HCT116 (cell line): ENCODE measurements around the gene ACHE. TPM values are rescaled to one million over a fixed set of nuclear protein-coding genes. Genes with fewer than 3 reads are reported as not detected.

Source experiments
- ELF1 ChIP-seq: IDR thresholded peaks from 2 replicates; pipeline ENCODE4 v1.6.1; 2012; ENCODE audit warnings: low read depth, borderline replicate concordance
- YY1 ChIP-seq: IDR thresholded peaks from 2 replicates; pipeline ENCODE4 v1.6.1; 2011; ENCODE audit warnings: low read length, low read depth, moderate library complexity, mild to moderate bottlenecking; ENCODE audit not compliant: insufficient replicate concordance; ENCODE audit errors: extremely low read depth
- microRNA-seq: library from miRNA; unstranded; fragments of <30 nt; microRNA quantifications from one replicate; pipeline ENCODE4, GENCODE V29; 2016; ENCODE audit warnings: borderline number of aligned reads
- total RNA-seq: library from RNA; stranded (reverse); gene quantifications from one replicate; pipeline ENCODE4 v1.2.1, GENCODE V29; 2021; ENCODE audit not compliant: unreplicated experiment
- TF ChIP-seq, protein P1 (sequence below): IDR thresholded peaks from 2 replicates; pipeline ENCODE4 v1.6.1; 2012; ENCODE audit warnings: low read depth

ACHE gene
- total RNA-seq, 1 experiment from 2014 or later = 1.8 TPM

- TF ChIP-seq, protein P1, sequence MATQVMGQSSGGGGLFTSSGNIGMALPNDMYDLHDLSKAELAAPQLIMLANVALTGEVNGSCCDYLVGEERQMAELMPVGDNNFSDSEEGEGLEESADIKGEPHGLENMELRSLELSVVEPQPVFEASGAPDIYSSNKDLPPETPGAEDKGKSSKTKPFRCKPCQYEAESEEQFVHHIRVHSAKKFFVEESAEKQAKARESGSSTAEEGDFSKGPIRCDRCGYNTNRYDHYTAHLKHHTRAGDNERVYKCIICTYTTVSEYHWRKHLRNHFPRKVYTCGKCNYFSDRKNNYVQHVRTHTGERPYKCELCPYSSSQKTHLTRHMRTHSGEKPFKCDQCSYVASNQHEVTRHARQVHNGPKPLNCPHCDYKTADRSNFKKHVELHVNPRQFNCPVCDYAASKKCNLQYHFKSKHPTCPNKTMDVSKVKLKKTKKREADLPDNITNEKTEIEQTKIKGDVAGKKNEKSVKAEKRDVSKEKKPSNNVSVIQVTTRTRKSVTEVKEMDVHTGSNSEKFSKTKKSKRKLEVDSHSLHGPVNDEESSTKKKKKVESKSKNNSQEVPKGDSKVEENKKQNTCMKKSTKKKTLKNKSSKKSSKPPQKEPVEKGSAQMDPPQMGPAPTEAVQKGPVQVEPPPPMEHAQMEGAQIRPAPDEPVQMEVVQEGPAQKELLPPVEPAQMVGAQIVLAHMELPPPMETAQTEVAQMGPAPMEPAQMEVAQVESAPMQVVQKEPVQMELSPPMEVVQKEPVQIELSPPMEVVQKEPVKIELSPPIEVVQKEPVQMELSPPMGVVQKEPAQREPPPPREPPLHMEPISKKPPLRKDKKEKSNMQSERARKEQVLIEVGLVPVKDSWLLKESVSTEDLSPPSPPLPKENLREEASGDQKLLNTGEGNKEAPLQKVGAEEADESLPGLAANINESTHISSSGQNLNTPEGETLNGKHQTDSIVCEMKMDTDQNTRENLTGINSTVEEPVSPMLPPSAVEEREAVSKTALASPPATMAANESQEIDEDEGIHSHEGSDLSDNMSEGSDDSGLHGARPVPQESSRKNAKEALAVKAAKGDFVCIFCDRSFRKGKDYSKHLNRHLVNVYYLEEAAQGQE = no peak
- TF ChIP-seq ELF1 (no peak), YY1 (no peak)
Observed at GRCh38 chr7:100840470-100841100, 55.1 kb downstream of the ACHE start (continued).

Small RNA genes lying within 50 kb of the gene (microRNA-seq; reads per million reads assigned to microRNA genes)
- not detected for gene MIR6875

Other genes with a start within 250 kb of the ACHE start
- not detected for gene ACTL6B, start 239.4 kb downstream of the ACHE start, total RNA-seq
- 246 TPM for gene GNB2, start 222.1 kb downstream of the ACHE start, total RNA-seq
- gene GIGYF1, start 201.6 kb downstream of the ACHE start, total RNA-seq = 59.7 TPM
- 67.5 TPM for gene POP7, start 189.8 kb downstream of the ACHE start, total RNA-seq
- gene EPO, start 175.4 kb downstream of the ACHE start, total RNA-seq = 0.30 TPM
- not detected for gene ZAN, start 162.3 kb downstream of the ACHE start, total RNA-seq
- 61.1 TPM for gene EPHB4, start 68.4 kb downstream of the ACHE start, total RNA-seq
- gene SLC12A9, start 43.2 kb downstream of the ACHE start, total RNA-seq = 24.6 TPM
- gene TRIP6, start 28.5 kb downstream of the ACHE start, total RNA-seq = 102 TPM
- 252 TPM for gene SRRT, start 20.8 kb downstream of the ACHE start, total RNA-seq
- gene UFSP1, start 6.2 kb downstream of the ACHE start, total RNA-seq = 5.6 TPM
- 30.8 TPM for gene MUC3A, start 53.6 kb upstream of the ACHE start, total RNA-seq
- 0.64 TPM for gene MUC12, start 73.7 kb upstream of the ACHE start, total RNA-seq
- gene MUC17, start 124.2 kb upstream of the ACHE start, total RNA-seq = not detected
- gene TRIM56, start 189.6 kb upstream of the ACHE start, total RNA-seq = 25.9 TPM
- gene SERPINE1, start 231.2 kb upstream of the ACHE start, total RNA-seq = 12.8 TPM